GM13977 (cell line): ENCODE measurements around the gene GFOD2.

Source experiments
- DNase-seq: peaks from one replicate; pipeline ENCODE4 v3.0.0; 2012; ENCODE audit warnings: low spot score
- in situ Hi-C: fragments of 300-500 bp; cut with MboI; formaldehyde crosslinking; loops from one replicate; pipeline ENCODE4 v1.12.0; 2022; ENCODE audit warnings: low sequenced_read_pairs, low pct_unique_long_range_greater_than_20kb, mixed read lengths, inconsistent platforms; ENCODE audit not compliant: unreplicated experiment
- TF ChIP-seq, protein P1 (sequence below): IDR thresholded peaks from 2 replicates; pipeline ENCODE4 v1.5.1; 2012; ENCODE audit warnings: mild to moderate bottlenecking, control low read depth; ENCODE audit not compliant: insufficient read depth; ENCODE audit errors: extremely low read depth, missing control alignments

Gene GFOD2

DNA sequence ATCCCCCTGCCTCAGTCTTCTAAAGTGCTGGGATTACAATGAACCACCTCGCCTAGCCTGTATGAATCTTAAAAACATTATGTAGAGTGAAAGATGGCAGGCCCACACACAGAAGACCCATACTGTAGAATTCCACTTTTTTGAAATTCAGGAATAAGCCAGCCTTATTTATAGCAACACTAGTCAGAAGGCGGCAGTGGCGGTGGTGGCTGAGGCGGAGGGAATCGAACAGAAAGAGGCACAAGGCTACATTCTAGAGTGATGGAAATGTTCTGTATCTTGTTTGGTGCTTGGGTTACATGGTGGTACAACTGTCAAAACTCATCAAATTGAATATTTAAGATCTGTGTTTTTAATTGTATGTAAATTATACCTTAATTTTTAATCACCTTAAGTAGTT is 11.3 kb downstream of the GFOD2 start:
- TF ChIP-seq, protein P1, sequence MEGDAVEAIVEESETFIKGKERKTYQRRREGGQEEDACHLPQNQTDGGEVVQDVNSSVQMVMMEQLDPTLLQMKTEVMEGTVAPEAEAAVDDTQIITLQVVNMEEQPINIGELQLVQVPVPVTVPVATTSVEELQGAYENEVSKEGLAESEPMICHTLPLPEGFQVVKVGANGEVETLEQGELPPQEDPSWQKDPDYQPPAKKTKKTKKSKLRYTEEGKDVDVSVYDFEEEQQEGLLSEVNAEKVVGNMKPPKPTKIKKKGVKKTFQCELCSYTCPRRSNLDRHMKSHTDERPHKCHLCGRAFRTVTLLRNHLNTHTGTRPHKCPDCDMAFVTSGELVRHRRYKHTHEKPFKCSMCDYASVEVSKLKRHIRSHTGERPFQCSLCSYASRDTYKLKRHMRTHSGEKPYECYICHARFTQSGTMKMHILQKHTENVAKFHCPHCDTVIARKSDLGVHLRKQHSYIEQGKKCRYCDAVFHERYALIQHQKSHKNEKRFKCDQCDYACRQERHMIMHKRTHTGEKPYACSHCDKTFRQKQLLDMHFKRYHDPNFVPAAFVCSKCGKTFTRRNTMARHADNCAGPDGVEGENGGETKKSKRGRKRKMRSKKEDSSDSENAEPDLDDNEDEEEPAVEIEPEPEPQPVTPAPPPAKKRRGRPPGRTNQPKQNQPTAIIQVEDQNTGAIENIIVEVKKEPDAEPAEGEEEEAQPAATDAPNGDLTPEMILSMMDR, result no peak
- in situ Hi-C loops, result no loop called here
- no peak for DNase-seq

DNA sequence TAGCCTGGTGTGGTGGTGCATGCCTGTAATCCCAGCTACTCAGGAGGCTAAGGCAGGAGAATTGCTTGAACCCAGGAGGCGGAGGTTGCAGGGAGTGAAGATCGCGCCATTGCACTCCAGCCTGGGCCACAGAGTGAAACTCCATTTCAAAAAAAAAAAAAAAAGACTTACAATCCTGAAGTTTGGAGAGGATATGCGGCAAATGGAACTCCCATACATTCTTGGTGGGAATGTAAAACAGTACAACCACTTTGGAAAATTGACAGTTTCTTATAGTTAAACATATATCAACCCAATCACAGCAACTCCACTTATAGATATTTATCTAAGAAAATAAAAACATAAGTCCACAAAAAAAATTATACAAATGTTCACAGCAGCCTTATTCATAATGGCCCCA is 11.9 kb downstream of the GFOD2 start:
- DNase-seq, result no peak
- TF ChIP-seq, protein P1, result no peak
- in situ Hi-C loops, result no loop called here

DNA sequence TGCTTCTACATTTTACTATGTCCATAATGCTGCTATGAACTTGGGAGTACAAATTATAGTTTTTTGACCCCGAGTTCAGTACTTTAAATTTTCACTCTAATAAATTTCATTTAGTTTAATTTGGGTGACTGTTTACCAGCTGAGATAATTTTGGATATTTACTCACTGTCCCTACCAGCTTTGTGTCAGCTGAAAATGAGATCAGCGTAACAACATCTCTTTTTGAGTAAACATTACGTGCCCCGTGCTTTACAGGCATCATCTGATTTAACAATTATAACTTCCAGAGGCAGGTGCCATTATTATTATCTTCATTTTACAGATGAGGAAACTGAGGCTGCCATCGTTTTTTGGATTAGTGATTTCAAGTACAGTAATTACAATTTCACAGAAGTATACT is 15.0 kb downstream of the GFOD2 start:
- TF ChIP-seq, protein P1, result no peak
- in situ Hi-C loops, result no loop called here
- DNase-seq, result no peak

DNA sequence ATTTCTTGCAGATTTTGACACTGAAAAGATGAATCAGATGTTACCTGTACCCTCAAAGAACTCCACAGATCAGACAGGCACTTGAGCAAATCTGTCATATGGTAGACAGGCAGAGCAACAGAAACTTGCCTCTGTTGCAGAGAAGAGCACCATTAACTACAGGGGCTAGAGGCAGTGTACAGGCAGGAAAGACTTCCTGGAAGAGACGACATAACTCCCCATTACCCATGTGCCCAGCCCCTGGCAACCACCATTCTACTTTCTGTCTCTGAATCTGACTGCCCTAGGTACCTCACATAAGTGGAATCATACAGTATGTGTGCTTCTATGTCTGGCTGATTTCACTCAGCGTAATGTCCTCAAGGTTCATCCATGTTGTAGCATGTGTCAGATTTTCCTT is 15.5 kb downstream of the GFOD2 start:
- in situ Hi-C loops, result no loop called here
- no peak for DNase-seq
- TF ChIP-seq, protein P1, result no peak

DNA sequence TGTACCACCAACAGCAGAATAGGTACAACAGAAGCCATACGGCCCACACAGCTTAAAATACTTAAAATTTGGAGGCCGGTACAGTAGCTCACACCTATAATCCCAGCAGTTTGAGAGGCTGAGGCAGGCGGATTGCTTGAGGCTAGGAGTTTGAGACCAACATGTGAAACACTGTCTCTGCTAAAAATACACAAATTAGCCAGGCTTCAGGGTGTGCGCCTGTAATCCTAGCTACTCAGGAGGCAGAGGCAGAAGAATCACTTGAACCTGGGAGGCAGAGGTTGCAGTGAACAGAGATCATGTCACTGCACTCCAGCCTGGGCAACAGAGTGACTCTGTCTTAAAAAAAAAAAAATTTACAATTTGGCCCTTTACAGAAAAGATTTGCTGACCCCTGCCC is 17.0 kb downstream of the GFOD2 start:
- in situ Hi-C loops, result no loop called here
- TF ChIP-seq, protein P1, result no peak
- no peak for DNase-seq

DNA sequence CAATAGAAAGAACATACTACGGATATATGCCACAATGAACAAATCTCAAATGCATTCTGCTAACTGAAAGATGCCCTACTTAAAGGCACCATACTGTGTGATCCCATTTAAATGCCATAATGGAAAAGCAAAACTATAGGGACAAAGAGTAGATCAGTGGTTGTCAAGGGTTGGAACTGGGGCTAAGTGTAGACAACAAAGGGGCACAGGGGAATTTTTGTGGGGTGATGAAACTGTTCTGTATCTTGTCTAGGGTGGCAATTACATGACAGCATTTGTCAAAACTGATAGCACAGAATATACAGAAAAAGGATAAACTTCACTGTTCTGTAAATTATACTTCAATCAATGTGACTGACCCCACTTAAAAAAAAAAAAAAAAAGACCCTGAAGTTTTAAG is 17.7 kb downstream of the GFOD2 start:
- in situ Hi-C loops, result no loop called here
- TF ChIP-seq, protein P1, result no peak
- DNase-seq, result no peak

DNA sequence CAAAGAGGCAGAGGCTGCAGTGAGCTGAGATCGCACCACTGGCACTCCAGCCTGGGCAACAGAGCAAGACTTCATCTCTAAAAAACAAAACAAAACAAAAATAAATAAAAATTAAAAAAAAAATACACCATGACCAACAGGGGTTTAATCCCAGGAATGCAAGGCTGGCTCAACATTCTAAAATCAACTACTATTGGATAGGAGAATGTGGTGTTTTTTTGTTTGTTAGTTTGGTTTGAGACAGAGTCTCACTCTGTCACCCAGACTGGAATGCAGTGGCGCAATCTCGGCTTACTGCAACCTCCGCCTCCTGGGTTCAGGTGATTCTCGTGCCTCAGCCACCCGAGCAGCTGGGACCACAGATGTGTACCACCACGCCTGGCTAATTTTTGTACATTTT is 19.9 kb downstream of the GFOD2 start:
- in situ Hi-C loops, result loop anchor here (25.0 kb wide), 1 partner anchor 363 kb away; no protein-coding TSS in a partner anchor
- no peak for DNase-seq
- TF ChIP-seq, protein P1, result no peak
